Left lobe of liver (tissue), 2 donors: ENCODE data around the gene CCDC134. TPM values are rescaled to one million over a fixed set of nuclear protein-coding genes. Genes with fewer than 3 reads are reported as not detected.

Experiments used
- ATAC-seq: fragments of 200-7000 bp; cut with Tn5 transposase; one replicate; pipeline ENCODE4 v1.9.1; 2020; ENCODE audit warnings: mild to moderate bottlenecking, moderate library complexity
- DNase-seq: peaks from one replicate; pipeline ENCODE4 v3.0.0-alpha.2; 2020; ENCODE audit warnings: low spot score
- total RNA-seq: library from RNA; stranded (reverse); gene quantifications from one replicate; pipeline ENCODE4 v1.2.1, GENCODE V29; 2021
- donor health status: DM: no; HTN: no; CAD: no; lungs with moderate emphysema.
- donor health status: DM: no; HTN: yes; CAD: no.

Gene CCDC134
- total RNA-seq, 1 donor from 2014 or later = 5.1 TPM

DNA sequence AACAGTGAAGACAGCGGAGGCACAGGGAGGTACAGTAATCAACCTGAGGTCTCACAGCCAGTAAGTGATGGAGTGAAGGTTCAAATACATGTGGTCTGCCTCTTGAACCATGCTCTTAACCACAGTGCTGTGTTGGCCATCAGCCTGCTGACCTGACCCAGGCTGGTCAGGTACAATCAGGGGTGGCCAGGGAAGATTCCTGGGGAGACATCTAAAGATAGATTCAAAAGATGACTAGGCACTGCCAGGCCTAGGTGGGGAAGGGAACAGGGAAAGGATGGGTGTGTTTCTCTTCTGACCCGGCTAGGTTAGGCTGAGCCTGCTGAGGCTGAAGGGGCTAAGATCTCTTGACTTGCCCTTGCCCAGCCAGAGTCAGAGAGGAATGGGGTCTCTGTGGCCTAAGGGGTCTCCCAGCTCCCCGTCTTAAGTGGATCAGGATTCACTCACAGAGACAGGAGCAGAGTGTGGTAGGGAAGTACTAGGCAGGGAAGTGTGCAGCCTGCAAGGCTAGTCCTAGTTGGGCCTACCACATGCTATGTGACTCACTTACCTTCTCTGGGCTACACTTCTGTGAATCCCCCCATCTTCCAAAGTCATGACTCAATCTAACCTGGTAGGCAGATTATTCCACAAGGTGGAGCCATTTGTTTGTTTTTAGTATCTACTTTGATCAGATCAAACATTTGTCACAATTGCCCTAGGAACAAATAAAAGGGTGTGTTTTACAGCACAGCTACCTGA lies 22.0 kb downstream of the CCDC134 start:
- ATAC-seq (peak; percentile 86), DNase-seq (no peak)

DNA sequence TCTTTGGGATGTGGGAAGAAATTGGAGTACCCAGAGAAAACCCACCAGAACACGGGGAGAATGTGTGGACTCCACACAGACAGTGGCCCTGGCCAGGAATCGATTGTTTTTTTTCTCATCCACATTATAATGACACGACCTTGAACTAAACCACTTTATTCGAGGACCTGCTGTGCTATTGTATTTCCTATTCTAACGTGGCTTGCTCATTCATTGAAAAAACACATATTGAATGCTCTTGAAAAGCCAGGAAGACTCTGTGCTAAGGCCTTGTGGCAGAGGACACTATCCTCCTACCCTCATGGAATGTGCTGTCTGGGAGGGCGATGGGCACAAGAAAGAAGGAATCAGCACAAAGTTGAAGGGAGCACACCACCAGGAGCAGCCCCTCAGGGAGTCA lies 23.3 kb downstream of the CCDC134 start:
- DNase-seq (no peak), ATAC-seq (no peak)

DNA sequence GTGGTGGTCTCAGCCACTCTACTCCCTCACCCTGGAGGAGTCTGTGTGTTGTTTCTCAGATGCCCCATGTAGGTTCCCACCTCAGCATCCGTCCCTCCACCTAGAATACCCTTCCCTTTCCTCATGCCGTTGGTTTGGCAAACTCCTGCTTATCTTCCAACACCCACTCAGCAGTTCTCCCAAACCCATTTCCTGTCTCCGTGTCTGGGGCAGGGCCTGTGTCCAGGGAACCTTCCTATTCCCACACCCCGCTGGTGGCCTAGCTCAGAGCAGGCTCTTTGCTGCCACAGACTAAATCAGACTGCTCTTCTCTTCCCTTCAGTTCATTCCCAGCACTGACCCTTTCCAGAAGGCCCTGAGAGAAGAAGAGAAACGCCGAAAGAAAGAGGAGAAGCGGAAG lies 24.9 kb downstream of the CCDC134 start:
- DNase-seq = no peak
- no peak for ATAC-seq

DNA sequence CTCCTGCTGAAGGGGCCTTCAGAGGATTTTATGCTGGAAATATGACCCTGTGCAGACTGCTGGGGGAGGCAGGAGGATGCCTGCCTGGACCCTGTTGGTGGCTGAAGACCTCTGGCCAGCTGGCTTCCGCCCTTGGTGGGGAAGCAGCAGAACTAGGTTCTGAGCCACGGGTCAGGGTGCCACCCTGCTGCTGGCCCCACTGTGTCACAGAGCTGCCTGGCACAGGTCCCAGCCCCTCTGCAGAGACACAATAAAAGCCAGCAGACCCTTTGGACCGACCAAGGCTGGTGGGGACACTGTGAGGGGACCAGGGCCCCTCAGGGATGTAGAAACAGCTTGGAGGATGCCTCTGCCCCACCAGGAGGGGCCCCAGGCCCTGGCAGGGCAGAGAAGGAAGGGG lies 25.5 kb downstream of the CCDC134 start:
- ATAC-seq = no peak
- no peak for DNase-seq

DNA sequence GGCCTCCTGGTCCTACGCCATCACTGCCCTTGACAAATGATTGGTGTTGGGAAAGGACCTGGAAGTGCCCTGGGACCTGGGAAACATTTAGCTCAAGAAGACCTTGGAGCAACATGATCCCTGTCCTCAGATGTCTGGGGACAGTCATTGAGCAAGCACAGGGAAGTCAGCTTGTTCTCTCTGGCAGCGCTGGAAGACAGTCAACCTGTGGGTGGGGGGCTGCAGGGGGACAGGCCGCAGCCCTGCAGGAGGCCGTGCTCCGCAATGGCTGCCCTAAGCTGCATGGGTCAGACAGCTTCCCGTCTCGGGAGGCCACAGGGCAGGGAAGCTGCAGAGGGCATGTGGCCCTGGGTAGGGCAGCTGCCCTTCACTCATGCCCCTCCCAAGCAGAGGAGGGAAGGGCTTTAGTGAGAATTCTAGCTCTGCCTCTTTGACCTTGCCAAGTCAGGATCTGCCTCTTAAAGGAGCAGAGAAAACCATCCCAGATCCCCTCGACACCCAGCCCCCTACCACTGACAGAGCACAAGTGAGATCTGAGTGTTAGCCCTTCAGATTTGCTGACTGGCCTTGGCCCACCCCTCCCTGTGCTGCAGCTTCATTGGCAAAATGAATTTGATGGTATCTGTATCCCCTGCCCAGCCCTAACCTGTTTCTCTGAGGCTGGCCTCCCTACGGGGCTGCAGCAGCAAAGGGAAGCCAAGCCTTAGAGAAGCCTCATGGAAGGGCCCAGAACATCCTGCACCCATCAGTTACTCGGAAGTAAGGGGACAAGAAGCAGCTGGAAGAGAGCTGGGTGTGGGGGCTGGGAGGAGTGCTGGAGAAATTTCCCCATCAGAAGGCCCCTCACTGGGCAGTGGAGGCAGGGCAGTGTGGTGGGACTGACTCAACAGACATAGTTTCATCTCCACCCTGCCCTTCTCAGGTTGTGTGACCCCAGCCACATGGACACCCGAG lies 26.2 kb downstream of the CCDC134 start:
- DNase-seq (no peak), ATAC-seq (no peak)

DNA sequence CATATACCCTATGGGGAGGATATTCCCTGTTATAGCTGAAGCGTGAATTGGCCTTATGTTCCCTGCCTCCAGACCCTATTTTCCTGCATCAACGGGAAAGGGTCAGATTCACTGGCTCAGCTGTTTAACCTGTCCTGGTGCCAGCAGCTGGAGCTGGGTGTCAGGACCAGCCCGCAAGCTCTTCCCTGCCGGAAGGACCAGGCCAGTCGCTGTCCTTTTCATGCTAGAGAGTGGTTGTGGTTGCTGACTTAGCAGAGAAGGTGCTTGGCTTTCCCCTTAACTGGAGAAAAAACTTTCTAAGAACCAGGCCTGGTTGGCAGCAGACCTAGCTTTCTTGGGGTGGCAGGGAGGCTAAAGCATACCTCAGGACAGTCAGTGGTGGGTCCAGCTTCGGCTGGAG lies 27.2 kb downstream of the CCDC134 start:
- no peak for DNase-seq
- no peak for ATAC-seq

DNA sequence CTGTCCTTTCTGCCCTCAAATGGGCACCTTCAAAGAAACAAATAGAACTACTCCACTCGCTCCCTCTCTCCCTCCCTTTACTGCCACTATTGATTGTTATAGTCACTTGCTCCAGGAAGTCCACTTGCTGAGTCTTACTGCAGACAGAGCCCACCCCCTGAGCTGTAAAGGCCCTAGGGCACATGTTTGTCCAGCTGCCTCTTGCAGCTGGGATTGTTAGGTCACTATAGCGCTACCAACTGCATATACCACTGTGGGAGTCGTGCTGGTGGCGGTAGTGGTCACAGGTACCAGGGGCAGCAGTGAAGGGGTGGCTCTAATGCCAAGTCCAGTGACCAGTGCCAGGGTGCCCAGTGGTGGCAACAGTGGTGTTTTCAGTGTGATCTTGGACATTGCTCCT lies 28.0 kb downstream of the CCDC134 start:
- ATAC-seq (no peak), DNase-seq (no peak)

DNA sequence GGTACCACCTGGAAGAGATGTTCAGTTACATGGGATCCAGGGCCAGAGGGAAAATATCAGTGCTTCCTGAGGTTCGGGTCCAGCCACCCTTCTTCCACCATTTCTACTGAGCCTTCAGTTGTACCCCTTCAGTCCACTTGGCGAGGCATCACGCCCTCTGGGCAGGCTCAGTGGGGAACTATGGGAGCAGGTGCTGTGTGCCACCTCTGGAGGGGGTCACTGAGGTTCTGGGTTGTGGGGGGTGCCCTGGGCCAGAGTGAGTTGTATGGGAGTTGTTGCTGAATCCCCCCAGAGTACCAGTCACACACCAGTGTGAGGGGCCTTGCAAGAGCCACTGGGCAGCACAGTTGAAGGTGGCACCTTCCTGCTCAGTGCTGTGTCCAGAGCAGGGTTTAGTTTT lies 29.7 kb downstream of the CCDC134 start:
- ATAC-seq = no peak

DNA sequence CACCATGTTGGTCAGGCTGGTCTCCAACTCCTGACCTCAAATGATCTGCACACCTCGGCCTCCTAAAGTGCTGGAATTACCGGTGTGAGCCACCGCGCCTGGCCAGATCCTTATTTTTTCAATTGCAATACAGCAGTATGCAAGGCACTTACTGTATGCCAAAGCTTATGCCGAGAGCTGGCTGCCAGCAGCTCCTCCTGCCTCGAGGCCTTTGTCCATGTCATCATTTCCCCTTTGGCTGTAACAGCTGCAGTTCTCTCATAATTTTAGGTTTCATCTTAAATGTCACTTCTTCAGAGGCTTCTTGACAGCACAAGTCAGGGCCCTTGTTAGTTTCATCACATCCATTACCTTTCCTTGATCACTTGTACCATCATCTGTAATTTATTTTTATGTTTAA lies 30.9 kb downstream of the CCDC134 start:
- DNase-seq = no peak

More for the DNA sequence above, 29.7 kb downstream of the CCDC134 start:
- DNase-seq = no peak

DNA sequence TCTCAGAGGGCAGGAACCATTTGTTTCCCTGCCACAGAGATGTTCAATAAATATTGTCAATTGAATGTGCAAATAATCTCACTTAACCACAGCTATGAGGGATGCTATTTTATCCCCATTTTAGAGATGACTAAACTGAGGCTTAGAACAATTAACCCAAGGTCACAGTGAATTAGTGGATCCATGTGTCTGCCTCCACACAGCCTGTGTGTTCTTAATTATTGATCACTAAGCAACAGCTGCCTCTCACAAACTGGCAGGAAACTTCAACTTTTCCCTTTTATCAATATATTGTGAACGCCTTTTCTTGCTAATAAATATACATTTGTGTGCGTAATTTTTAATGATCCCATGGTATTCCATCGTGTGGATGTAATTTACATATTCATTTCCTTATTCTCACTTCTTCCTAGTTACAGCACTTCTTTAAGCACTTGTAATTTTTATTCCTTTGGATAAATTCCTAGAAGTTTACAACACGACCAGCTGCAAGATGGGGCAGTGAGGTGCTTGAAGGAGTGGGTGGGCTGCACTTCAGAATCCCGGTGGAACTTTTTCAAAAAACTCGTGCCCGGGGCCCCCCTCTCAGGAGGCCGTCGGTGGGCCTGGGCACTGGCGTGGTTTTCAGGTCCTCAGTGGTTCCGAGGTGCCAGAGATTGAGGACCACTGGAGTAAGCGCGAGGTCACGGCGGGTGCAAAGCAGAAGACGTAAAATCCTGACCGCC lies 31.5 kb downstream of the CCDC134 start:
- no peak for DNase-seq
- ATAC-seq = no peak

More for the DNA sequence above, 30.9 kb downstream of the CCDC134 start:
- ATAC-seq = no peak

DNA sequence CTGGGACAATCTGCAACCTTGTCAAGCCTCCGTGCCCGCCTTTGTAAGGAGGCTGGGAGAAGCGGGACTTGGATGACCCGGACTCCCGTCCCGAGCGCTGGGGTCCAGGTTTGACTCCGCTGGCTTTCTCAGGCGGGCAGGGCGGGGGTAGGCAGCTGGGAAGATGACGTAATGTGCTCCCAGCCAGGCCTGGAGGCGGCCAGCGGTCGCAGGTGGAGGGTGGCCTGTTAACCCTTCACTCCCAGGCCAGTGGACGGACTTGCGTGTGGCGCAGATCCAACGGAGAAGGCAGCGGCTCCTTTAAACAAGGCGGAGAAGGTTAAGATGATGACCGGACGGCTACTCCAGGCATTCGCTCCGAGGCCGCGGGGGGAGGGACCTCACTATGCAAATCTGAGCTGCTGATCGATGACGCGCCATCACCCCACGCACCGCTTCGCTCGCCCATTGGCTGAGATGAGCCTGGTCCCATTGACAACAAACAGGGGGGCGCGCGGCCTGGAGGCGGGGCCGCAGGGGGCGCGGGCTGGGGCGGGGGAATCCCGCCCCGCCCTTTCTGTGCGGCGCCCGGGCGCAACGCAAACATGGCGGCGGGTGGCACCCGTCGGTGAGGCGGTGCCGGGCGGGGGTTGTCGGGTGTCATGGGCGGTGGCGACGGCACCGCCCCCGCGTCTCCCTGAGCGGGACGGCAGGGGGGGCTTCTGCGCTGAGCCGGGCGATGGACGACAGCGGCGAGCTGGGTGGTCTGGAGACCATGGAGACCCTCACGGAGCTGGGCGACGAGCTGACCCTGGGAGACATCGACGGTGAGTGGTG lies 32.3 kb downstream of the CCDC134 start, which contains the start of gene SREBF2:
SREBF2 (plus strand) TSS at position 553 of the 816 bp plus-strand sequence; CDS start at position 719, 166 bp downstream.
- DNase-seq = peak; percentile 100
- peak; percentile 86 for ATAC-seq

DNA sequence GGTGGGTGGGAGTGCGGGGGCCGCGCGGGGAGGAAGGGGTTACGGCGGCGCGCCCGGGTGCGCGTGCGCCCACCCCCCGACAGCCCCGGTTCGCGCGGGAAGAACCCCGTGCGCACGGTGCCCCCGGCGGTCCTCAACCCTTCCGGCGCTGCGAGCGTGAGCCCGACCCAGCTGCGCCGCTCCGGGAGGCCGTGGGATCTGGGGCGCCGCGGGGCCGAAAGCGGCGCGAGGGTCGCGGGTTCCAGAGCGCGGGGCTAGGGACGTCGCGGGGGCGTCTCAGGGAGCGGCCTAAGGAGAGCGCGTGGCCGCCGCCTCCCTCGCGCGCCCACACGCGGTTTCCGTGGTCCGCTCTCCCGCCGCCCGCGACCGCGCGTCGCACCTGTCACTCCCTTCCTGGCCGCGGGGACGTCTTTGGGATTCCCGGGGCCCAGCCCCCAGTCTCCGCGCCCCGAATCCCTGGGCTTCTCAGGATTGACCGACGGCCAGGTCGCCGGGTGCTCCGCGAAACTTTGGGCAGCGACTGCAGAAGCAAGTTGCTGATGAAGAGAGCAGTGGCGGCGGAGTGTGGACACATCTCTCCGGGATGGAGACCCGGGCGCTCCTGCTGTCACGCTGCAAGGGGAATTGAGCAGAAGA lies 33.0 kb downstream of the CCDC134 start:
- ATAC-seq = peak; percentile 43
- peak; percentile 63 for DNase-seq

DNA sequence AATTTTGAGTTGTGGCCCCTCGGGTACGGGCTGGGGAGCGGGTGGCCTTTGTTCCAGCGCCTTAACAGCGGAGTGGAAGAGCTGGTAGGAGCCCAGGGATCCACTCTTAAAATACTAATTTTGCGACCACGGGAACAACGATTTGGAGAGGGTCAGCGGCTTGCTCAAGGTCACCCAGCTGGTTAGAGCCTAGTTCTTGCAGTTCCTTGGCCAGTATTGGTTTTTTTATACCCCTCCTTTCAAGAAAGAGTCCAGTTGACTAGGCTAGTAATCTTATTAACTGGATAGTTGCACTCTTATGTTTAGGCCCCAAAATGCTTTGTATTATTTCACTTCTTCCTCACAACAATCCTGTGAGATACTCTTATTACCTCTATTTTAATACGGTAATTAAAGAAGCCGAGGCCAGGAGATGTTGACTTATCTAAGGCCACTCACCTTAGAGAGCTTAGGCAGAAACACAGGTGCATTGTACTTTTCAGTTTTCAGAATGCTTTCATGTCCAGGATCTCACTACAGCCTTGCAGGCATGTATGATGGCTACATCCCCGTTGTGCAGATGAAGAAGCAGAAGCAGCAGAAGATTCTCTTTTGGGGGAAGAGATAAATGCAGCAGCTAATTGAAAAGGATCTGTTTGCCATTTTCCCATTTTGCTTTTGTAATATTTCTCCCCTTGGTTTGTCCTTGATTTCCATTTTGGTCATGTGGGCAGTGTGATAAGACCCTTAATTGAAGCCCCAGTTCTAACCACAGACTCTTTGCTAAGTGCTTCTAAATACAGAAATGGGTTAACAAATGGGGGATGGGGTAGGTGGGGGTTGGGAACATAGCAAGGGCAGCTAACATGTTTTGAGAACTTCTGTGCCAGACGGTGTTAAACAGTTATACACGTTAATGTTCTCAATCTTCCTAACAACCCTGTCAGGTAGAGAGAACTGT lies 33.8 kb downstream of the CCDC134 start:
- no peak for ATAC-seq

DNA sequence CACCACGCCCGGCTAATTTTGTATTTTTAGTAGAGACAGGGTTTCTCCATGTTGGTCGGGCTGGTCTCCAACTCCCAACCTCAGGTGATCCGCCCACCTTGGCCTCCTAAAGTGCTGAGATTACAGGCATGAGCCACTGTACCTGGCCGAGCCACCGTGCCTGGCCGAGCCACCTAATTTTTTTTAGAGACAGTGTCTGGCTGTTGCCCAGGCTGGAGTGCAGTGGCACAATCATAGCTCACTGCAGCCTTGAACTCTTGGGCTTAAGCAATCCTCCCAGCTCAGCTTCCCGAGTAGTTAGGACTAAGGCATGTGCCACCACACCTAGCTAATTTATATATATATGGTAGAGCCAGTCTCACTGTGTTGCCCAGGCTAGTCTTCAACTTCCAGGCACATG lies 35.0 kb downstream of the CCDC134 start:
- peak; percentile 86 for DNase-seq
- peak; percentile 34 for ATAC-seq

More for the DNA sequence above, 33.8 kb downstream of the CCDC134 start:
- no peak for DNase-seq

DNA sequence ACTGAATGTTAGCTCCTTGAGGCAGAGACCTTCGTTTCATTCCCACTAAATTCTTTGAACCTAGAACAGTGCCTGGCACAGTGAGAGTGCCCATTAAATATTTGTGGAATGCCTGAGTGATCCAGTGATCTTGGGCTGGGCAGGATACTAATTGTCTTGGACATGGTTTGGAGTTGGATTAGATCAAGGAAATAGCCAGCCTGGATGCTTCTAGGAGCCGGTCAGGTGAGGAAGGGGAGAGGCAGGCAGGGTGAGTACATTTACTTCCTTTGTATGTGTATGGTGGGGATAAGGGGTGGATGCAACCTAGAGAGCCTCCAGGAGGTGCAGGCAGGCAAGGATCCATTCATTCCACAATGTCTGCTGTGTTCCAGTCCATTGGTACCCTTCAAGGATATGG lies 36.1 kb downstream of the CCDC134 start:
- ATAC-seq = no peak

DNA sequence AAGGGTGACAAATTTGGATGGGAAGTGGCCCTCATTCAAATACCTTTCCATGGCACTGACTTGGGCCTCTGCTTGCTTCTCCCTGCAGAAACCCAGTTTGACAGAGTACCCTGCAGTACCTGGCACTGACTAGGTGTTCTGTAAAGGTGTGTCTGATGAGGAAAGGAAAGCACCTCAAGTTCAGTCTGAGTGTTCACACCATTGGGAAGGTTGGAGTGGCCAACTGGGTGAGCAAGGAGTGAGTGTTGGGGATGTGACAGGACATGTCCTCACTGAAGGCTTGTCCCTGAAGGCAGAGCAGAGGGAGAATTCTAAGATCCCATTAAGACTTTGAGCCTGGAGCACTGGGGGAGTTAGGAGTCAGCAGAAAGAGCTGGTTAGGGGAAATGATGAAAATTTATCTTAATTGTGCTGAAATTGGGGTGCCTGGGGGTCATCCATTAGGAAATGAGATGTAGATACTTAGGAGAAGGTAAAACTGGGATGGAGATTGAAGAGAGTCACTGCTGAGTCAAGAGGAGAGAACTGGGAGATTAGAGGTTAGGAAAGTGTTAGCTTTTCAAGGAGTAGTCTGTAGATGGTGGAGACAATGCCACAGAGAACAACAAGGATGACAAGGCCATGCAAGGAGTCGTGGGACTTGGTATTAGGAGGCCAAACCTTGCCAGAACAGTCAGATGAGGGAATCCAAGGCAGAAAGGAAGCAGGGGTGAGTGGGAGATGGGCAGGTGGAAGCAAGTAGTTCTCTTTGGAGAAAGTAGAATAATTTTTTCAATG lies 38.6 kb downstream of the CCDC134 start:
- no peak for DNase-seq
- ATAC-seq = no peak

More for the DNA sequence above, 36.1 kb downstream of the CCDC134 start:
- DNase-seq = no peak

DNA sequence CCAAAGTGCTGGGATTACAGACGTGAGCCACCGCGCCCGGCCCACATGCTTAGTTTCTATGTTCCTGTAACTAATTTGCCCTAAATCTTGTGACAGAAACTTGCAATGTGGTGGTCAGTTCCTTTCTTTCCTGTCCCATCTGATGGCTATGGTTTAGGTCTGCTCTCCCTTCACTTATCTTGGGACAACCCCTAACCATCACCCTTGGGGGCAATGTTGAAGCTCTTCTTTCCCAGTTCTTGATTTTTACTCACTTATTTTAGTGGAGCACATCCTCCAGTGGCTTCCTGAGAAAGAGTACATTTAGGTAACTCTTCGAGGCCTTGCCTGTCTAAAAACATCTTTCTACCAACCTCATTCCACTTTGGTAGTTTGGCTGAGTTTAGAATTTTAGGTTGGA lies 39.7 kb downstream of the CCDC134 start:
- ATAC-seq = no peak
- DNase-seq = no peak
